Vagina (tissue), 2 donors: Measurements from ENCODE around the gene LILRB2. TPM values are rescaled to one million over a fixed set of nuclear protein-coding genes. Genes with fewer than 3 reads are reported as not detected.

Experiments used
- DNase-seq, 2 donors: peaks; one replicate each; pipeline ENCODE4 v3.0.0-alpha.2; 2017; ENCODE audit errors: extremely low spot score in 2 of 2
- H3K27ac ChIP-seq: fragments of 200-600 bp; sonication (generic); one replicate; pipeline ENCODE4 v1.5.1; 2019
- H3K27me3 ChIP-seq: fragments of 200-600 bp; sonication (generic); one replicate; pipeline ENCODE4 v1.5.1; 2019
- H3K36me3 ChIP-seq, 2 donors: fragments of 200-600 bp; sonication (generic); one replicate each; pipeline ENCODE4 v1.5.1; 2017 to 2019
- H3K4me1 ChIP-seq: fragments of 200-600 bp; sonication (generic); one replicate; pipeline ENCODE4 v1.5.1; 2019
- H3K4me3 ChIP-seq, 2 donors: fragments of 200-600 bp; sonication (generic); 1 replicate in 1 of 2; 2 replicates in 1 of 2; pipeline ENCODE4 v1.5.1; 2016 to 2019
- H3K9me3 ChIP-seq: fragments of 200-600 bp; sonication (generic); one replicate; pipeline ENCODE4 v1.5.1; 2019
- CTCF ChIP-seq, 3 experiments: fragments of 450-650 bp in 2 of 3; fragments of 200-600 bp in 1 of 3; sonication (generic) in 1 of 3; IDR thresholded peaks; one replicate each; pipeline ENCODE4 v1.5.1; 2017 to 2019; ENCODE audit warnings: antibody characterized with exemption in 3 of 3, mild to moderate bottlenecking in 2 of 3, moderate library complexity in 2 of 3
- POLR2A ChIP-seq, 2 donors: fragments of 450-650 bp; IDR thresholded peaks; one replicate each; pipeline ENCODE4 v1.6.1; 2017; ENCODE audit warnings: antibody characterized with exemption in 2 of 2, mild to moderate bottlenecking in 2 of 2, moderate library complexity in 2 of 2
- POLR2AphosphoS5 ChIP-seq, 2 donors: sonication (generic); formaldehyde crosslinking; IDR thresholded peaks; one replicate each; pipeline ENCODE4 v1.9.0; 2017; ENCODE audit warnings: antibody characterized with exemption in 2 of 2, mild to moderate bottlenecking in 2 of 2, low read depth in 1 of 2; ENCODE audit not compliant: insufficient read depth in 1 of 2
- intact Hi-C: fragments of 100-400 bp; cut with DNase I; formaldehyde crosslinking; loops from one replicate; pipeline ENCODE4 v1.15.1; 2023
- total RNA-seq: library from RNA; depleted of rRNA; stranded (reverse); fragments of >200 nt; gene quantifications from one replicate; pipeline ENCODE4 v1.2.3, GENCODE V29; 2016

LILRB2 gene
- total RNA-seq, 1 donor from 2014 or later, result 2.0 TPM

- intact Hi-C loops, result no loop called here
- no peaks in the 10 kb centered on the region for H3K4me1 ChIP-seq
- H3K9me3 ChIP-seq, result no peaks in the 10 kb centered on the region
- DNase-seq, result no peak
- no peak overlapping the region for H3K4me3 ChIP-seq
- H3K36me3 ChIP-seq, result no peaks in the 10 kb centered on the region
- H3K27me3 ChIP-seq, result no peaks in the 10 kb centered on the region
- TF ChIP-seq POLR2A (IDR thresholded peaks at IDR 0.05) (no peak), CTCF (IDR thresholded peaks at IDR 0.05) (no peak), POLR2AphosphoS5 (IDR thresholded peaks at IDR 0.05; ENCODE audit: insufficient read depth in 1 of 2, low read depth in 1 of 2) (no peak)
- H3K27ac ChIP-seq, result no peak overlapping the region
Observed at GRCh38 chr19:54319892-54320670, 39.2 kb upstream of the LILRB2 start.

- H3K27ac ChIP-seq, result no peak overlapping the region
Observed at GRCh38 chr19:54319049-54319448, 38.1 kb upstream of the LILRB2 start.

GRCh38 chr19:54317965-54318240, 37.0 kb upstream of the LILRB2 start:
- Histone ChIP-seq H3K9me3 (no peaks in the 10 kb centered on the region), H3K4me1 (no peaks in the 10 kb centered on the region), H3K4me3 (no peak overlapping the region), H3K36me3 (no peaks in the 10 kb centered on the region), H3K27me3 (no peaks in the 10 kb centered on the region), H3K27ac (no peak overlapping the region)
- TF ChIP-seq CTCF (IDR thresholded peaks at IDR 0.05) (no peak), POLR2A (IDR thresholded peaks at IDR 0.05) (no peak), POLR2AphosphoS5 (IDR thresholded peaks at IDR 0.05; ENCODE audit: insufficient read depth in 1 of 2, low read depth in 1 of 2) (no peak)
- DNase-seq, result no peak
- intact Hi-C loops, result no loop called here

More at GRCh38 chr19:54319049-54319448, 38.1 kb upstream of the LILRB2 start:
- Histone ChIP-seq H3K36me3 (no peaks in the 10 kb centered on the region), H3K9me3 (no peaks in the 10 kb centered on the region), H3K4me3 (no peak overlapping the region), H3K4me1 (no peaks in the 10 kb centered on the region), H3K27me3 (no peaks in the 10 kb centered on the region)
- no peak for DNase-seq
- intact Hi-C loops, result no loop called here
- TF ChIP-seq POLR2AphosphoS5 (IDR thresholded peaks at IDR 0.05; ENCODE audit: insufficient read depth in 1 of 2, low read depth in 1 of 2), result no peak
- TF ChIP-seq POLR2A (IDR thresholded peaks at IDR 0.05), result no peak
- no peak for TF ChIP-seq CTCF (IDR thresholded peaks at IDR 0.05)

- no peak for TF ChIP-seq POLR2AphosphoS5 (IDR thresholded peaks at IDR 0.05; ENCODE audit: insufficient read depth in 1 of 2, low read depth in 1 of 2)
- DNase-seq, result no peak
- H3K9me3 ChIP-seq, result no peaks in the 10 kb centered on the region
- no peak overlapping the region for H3K4me3 ChIP-seq
- no peaks in the 10 kb centered on the region for H3K27me3 ChIP-seq
- no peak overlapping the region for H3K27ac ChIP-seq
- no peaks in the 10 kb centered on the region for H3K4me1 ChIP-seq
- no peaks in the 10 kb centered on the region for H3K36me3 ChIP-seq
- intact Hi-C loops, result no loop called here
Observed at GRCh38 chr19:54317108-54317964, 36.4 kb upstream of the LILRB2 start.

- intact Hi-C loops, result no loop called here
- Histone ChIP-seq H3K36me3 (no peaks in the 10 kb centered on the region), H3K9me3 (no peaks in the 10 kb centered on the region), H3K27me3 (no peaks in the 10 kb centered on the region), H3K4me3 (no peak overlapping the region), H3K4me1 (no peaks in the 10 kb centered on the region), H3K27ac (no peak overlapping the region)
- no peak for TF ChIP-seq POLR2A (IDR thresholded peaks at IDR 0.05)
- TF ChIP-seq POLR2AphosphoS5 (IDR thresholded peaks at IDR 0.05; ENCODE audit: insufficient read depth in 1 of 2, low read depth in 1 of 2), result no peak
- TF ChIP-seq CTCF (IDR thresholded peaks at IDR 0.05), result no peak
- no peak for DNase-seq
Observed at GRCh38 chr19:54316746-54317107, 35.8 kb upstream of the LILRB2 start.
